HAP-1 (cell line): ENCODE results near the gene HOXB6.

Source experiments
- DNase-seq, 2 experiments: peaks; one replicate each; pipeline ENCODE4 v3.0.0-alpha.2; 2016 to 2020; ENCODE audit warnings: low spot score in 2 of 2
- H3K27me3 ChIP-seq: fragments of 250-450 bp; sonication (Bioruptor Pico); 2 replicates; pipeline ENCODE4 v1.5.1; 2020; ENCODE audit warnings: low read depth, mild to moderate bottlenecking, moderate library complexity
- H3K36me3 ChIP-seq: fragments of 250-450 bp; sonication (Bioruptor Pico); replicated peaks from 2 replicates; pipeline ENCODE4 v1.5.1; 2020; ENCODE audit warnings: mild to moderate bottlenecking
- H3K4me1 ChIP-seq: fragments of 250-450 bp; sonication (Bioruptor Pico); 2 replicates; pipeline ENCODE4 v1.5.1; 2020; ENCODE audit warnings: mild to moderate bottlenecking
- H3K4me3 ChIP-seq: fragments of 250-450 bp; sonication (Bioruptor Pico); 2 replicates; pipeline ENCODE4 v1.5.1; 2020; ENCODE audit warnings: mild to moderate bottlenecking, moderate library complexity
- H3K9me3 ChIP-seq: fragments of 250-450 bp; sonication (Bioruptor Pico); 2 replicates; pipeline ENCODE4 v1.5.1; 2020; ENCODE audit warnings: mild to moderate bottlenecking, moderate library complexity
- in situ Hi-C: fragments of 300-500 bp; cut with MboI; formaldehyde crosslinking; loops from 3 replicates; pipeline ENCODE4 v1.14.3; 2020; ENCODE audit warnings: low sequenced_read_pairs, inconsistent platforms, mixed read lengths

Gene HOXB6

DNA sequence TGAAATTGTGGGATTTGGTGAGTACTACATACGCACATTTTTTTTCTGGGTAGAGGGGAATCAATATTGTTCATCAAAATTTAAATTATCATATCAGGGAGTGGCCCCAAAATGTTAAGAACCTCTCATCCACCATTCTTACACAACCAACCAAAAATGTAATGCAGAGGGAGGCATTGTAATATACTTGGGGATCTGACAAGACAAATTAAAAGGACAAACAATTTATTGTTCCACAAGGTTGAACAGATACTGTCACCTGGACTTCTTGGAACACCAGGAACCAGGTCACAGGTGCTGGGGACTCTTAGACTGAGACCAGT is 36.0 kb upstream of the HOXB6 start:
- in situ Hi-C loops = no loop called here
- Histone ChIP-seq H3K4me1 (peaks cover 3% of the 10 kb centered on the region; the same call in 1 of the 2 replicates), H3K27me3 (peaks cover 47% of the 10 kb centered on the region), H3K4me3 (no peak overlapping the region), H3K9me3 (no peaks in the 10 kb centered on the region), H3K36me3 (no peaks in the 10 kb centered on the region)
- no peak for DNase-seq

DNA sequence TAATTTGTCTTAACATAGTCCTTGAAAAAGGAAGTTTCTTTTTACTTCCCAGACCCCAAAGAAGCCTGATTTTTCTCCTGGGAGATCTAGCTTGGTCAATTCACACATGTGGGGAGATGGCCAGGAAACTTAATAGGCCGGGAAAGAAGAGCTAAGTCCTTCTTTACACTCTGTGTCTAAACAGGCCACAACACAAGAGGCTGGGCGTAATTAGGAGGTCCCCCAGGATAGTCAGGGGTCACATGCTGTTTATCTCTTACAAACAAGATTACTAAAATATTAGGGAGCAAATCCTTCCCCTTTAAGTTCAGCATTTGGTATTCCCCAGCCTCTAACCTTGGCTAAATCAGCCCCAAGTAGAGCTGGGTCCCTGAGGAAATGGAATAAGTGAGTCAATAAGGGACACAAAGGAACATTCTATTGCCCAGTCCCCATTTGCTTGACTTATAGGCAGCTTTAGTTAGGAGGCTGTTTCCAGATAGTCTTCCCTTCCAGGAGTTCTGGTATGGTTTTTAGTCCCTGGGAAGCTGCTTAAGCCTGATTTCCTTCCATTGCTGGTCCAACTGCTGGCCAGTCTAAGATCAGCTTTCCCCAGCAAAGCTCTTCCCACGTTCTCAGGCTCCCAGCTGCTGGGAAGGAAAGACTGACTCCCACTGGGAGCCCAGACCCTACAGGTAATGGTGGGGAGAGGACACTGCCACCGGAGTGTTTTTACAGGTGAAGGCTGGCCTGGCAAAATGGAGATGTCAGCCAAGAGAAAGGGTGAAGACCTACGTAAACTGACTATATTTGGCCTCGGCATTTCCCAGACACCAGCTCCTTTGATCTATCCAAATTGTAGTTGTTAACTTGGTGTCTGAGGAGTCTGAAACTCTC is 35.4 kb upstream of the HOXB6 start:
- Histone ChIP-seq H3K9me3 (no peaks in the 10 kb centered on the region), H3K4me1 (peaks cover 3% of the 10 kb centered on the region; the same call in 1 of the 2 replicates), H3K36me3 (no peaks in the 10 kb centered on the region), H3K27me3 (peaks cover 47% of the 10 kb centered on the region), H3K4me3 (no peak overlapping the region)
- in situ Hi-C loops = no loop called here
- no peak for DNase-seq

DNA sequence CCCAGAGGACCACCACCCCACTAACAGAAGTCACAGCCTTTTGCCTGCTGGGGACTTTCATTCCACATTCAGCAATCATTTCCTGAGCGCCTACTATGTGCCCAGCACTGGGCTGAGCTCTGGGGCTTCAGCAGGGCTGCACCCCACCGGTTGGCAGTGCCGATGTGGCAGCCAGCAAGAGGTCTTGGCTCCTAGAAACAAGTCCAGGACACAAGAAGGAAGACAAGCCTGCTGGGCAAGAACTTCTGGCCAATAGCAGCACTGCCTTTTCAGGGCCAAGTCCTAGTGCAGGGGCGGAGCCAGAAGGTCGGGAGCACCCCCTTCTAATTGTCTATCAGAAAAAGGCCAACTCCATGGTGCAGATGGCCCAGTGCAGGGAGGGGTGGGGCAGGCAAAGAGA is 34.4 kb upstream of the HOXB6 start:
- in situ Hi-C loops = no loop called here
- Histone ChIP-seq H3K4me1 (peaks cover 3% of the 10 kb centered on the region; the same call in 1 of the 2 replicates), H3K4me3 (no peak overlapping the region), H3K9me3 (no peaks in the 10 kb centered on the region; the same call in 1 of the 2 replicates), H3K27me3 (peaks cover 47% of the 10 kb centered on the region), H3K36me3 (no peaks in the 10 kb centered on the region)
- no peak for DNase-seq

DNA sequence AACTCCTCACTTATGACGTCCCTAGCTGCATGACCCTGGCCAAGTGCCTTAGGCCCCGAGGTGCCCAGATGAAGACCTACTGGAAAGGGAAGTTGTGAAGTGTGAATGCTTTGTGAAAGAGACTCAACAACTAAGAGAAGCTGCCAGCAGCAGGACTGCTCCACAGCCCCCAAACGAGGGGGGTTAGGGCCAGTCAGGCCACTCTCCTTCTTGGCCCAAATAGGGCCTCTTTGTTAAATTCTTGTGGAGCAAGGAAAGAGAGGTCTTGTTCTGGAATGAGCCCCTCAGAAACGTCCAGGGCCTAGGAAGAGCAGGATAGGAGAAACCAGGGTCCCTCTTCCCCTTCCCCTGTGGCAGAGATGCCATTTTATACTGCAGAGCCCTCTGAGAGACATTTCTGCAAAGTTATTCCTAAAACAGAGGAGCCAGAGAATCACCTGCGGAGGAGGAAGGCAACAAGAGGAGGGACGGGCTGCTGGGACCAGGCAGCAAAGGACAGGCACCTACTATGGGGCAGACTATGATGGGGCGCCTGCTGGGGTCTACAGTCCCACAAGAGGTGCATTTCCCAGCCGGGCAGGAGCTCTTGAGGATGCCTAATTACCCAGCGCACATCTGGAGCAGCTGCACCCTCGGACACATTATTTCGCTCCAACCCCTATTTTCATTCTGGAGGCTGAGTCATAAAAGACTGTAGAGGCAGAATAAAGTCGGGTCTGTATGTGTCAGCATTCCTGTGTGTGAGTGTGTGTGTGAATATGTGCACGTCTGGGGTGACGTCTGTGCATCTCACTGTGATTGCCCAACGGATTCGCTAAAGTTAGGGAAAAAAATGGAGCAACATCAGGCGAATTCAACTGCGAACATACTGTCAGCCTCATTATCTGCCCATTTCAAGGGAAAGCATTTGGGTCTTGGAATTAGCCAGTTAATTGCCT is 32.8 kb upstream of the HOXB6 start:
- peaks cover 3% of the 10 kb centered on the region for H3K4me1 ChIP-seq
- H3K9me3 ChIP-seq = no peaks in the 10 kb centered on the region; the same call in 1 of the 2 replicates
- no peak for DNase-seq
- no peak overlapping the region for H3K4me3 ChIP-seq
- in situ Hi-C loops = no loop called here
- peaks cover 39% of the 10 kb centered on the region for H3K27me3 ChIP-seq
- no peaks in the 10 kb centered on the region for H3K36me3 ChIP-seq

DNA sequence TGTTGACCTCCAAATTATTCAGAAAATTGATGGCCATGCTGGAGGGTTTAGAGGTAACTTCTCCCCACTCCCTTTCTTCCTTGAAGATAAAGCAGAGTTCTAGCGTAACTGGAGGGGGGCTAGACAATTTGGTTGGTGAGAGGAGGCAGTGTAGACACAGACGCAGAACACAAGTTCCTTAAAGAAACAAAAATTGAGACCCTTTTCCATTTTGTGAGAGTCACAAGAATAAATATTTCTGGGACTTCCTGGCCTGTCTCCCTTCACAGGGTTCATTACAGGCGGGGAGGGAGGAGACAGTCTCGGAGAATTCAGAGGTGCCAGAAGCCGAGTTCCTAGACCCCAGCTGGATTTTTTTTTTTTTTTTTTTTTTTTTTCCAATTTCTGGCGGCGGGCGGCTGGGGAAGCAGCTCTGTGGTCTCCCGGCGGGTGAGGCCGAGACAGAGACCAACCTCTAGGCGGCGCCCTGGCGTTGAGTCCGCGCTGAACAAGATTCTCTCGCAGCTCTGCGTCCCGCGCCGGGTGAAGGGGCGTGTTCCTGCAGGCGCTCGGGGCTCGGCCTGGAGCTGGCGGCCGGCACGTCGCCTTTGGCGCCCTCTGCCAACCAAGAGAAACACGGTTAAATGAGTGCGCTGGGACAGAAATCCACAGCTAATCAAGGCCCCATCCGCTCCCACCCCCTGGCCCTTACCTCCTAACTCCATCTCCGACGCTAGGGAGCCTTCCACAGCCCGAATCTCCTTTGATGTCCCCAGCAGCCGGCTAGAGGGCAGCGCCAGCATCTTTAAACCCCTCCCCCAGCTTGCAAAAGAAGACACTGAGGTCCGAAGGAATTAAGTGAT is 31.6 kb upstream of the HOXB6 start:
- Histone ChIP-seq H3K4me1 (peaks cover 3% of the 10 kb centered on the region), H3K27me3 (peaks cover 29% of the 10 kb centered on the region), H3K4me3 (no peak overlapping the region), H3K9me3 (no peaks in the 10 kb centered on the region; the same call in 1 of the 2 replicates), H3K36me3 (no peaks in the 10 kb centered on the region)
- DNase-seq = peak; percentile 88 to 96
- in situ Hi-C loops = no loop called here

DNA sequence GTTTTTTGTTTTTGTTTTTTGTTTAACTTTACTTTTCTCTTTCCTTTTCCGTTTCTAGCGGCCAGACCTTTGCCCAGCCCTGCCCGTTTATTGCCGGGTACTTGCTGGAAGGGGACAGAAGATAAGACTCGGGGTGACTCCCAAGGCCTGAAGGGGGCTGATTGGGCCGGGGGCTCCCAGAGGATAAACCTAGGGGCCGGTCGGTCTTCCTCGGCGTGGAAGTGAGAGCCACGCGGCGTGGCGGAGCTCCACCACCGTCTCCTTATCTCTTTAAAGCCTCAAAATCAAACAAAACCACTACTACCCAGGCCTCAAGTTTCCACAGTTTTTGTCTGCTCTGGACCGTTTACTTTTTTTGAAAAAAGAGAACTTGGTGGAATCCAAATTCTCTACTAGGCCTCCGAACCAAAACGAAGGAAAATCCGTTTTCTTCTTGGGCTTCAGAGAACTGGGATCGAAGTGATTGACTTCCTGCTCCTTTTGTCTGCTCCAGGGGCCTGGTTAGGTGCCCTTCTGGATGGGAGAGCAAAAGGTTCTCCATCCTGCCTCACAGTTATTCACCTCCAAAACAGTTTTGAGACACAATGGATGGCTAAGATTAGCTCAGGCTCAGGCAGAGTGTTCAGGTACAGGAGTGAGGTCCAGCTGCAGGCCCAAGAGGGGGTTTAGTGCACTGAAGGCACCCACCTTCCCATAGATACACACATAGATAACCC is 29.9 kb upstream of the HOXB6 start:
- peaks cover 22% of the 10 kb centered on the region; the same call in 1 of the 2 replicates for H3K27me3 ChIP-seq

DNA sequence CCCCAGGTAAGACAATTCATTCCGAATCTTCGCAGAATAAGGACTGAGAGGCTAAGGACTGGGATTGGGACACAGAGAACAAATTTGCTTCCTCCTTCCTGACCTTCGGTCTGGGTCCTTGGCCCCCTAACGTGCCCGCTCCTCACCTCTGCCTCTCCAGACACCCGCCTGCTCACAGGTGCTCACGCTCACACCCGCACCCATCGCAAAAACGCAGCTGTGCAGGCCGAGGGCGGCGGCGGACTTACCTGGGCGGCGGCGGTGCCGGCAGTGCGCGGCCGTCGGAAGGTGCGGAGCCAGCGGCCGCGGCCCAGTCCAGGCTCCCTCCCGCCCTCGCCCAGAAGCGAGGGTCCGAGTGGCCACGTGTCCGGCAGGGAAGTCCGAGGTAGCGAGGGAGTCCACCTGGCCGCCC is 28.5 kb upstream of the HOXB6 start:
- H3K36me3 ChIP-seq = no peaks in the 10 kb centered on the region
- DNase-seq = no peak
- in situ Hi-C loops = no loop called here
- H3K27me3 ChIP-seq = peaks cover 24% of the 10 kb centered on the region
- no peak overlapping the region for H3K4me3 ChIP-seq
- no peaks in the 10 kb centered on the region; the same call in 1 of the 2 replicates for H3K9me3 ChIP-seq
- peaks cover 3% of the 10 kb centered on the region for H3K4me1 ChIP-seq

More for the DNA sequence above, 29.9 kb upstream of the HOXB6 start:
- in situ Hi-C loops = no loop called here
- no peak overlapping the region for H3K4me3 ChIP-seq
- DNase-seq = no peak
- H3K36me3 ChIP-seq = no peaks in the 10 kb centered on the region
- H3K9me3 ChIP-seq = no peaks in the 10 kb centered on the region; the same call in 1 of the 2 replicates
- H3K4me1 ChIP-seq = peaks cover 3% of the 10 kb centered on the region

DNA sequence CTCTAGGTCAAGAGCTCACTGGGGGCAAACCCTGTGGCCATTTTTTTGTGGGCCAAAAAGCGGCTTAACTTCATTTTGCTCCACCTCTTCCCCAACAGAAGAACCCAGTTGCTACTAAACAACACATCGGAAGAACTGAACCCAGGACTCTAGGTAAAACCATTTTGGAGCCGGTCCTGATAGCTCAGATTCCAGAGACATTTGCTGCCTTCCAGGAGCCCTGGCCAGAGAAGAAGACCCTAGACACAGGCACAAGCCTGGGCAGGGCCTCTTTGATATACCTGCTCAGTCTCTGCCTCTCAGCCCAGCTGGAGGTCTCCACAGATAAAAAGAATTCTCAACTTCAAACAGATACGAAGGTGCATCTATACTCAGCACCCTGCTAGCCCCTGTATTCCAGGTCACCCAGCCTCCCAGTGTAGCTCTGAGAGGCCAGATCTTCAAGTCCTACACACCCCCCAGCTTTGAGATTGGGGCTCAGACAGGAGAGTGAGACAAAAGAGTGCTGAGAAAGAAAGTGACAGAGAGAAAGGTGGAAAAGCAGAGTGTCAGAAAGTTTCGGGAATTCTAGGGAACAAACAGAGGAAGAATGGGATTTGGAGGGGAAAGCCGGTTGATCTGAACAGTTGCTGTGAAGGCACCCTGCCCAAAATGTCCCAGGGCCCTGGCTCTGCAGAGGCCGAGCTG is 27.9 kb upstream of the HOXB6 start:
- H3K9me3 ChIP-seq = no peaks in the 10 kb centered on the region; the same call in 1 of the 2 replicates
- H3K36me3 ChIP-seq = no peaks in the 10 kb centered on the region
- peaks cover 26% of the 10 kb centered on the region for H3K27me3 ChIP-seq
- in situ Hi-C loops = no loop called here
- no peak overlapping the region for H3K4me3 ChIP-seq
- DNase-seq = no peak
- H3K4me1 ChIP-seq = peaks cover 3% of the 10 kb centered on the region

DNA sequence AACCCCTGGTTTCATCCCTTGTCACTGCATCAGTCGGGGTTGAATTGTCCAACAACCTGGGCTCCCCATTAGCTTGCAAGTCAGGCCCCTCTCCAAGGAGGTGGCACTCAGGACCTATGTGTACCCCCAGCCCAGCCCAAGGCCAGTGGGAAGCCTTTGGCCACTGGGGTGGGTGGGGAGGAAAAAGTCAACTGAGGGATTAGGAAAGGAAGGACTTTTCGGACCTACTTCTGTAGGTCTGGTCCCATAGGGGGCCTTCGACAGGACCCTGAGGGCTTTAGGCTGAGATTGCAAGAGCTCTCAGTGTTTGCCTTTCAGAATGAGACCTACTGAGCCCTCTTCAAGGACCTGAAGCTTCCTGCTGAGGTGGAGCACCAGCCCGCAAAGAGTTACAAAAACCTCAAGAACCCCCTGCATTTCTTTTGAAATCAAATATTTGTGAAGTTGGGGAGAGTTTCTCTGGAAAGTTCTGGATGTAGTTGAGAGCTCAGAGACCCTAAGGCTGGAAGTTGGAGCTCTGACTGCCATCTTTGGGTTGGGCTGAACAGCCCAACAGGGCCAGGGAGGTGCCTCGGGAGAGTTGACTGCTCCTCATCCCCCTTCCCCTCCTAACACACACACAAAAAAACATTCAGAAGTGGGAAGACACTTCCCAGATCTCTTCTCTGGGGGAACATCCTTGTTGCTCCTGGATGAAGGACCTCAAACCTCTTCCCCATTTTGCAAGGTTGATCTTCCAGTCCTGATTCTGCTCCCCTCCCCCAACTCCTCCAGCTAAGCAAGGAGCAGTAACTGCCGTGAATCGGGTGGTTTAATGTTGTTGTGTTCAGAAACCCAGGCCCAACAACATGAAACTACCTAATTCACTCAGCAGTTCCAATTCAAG is 27.1 kb upstream of the HOXB6 start:
- H3K4me1 ChIP-seq = peaks cover 3% of the 10 kb centered on the region
- DNase-seq = no peak
- H3K27me3 ChIP-seq = peaks cover 34% of the 10 kb centered on the region
- no peaks in the 10 kb centered on the region for H3K36me3 ChIP-seq
- H3K4me3 ChIP-seq = no peak overlapping the region
- in situ Hi-C loops = no loop called here
- H3K9me3 ChIP-seq = no peaks in the 10 kb centered on the region; the same call in 1 of the 2 replicates

DNA sequence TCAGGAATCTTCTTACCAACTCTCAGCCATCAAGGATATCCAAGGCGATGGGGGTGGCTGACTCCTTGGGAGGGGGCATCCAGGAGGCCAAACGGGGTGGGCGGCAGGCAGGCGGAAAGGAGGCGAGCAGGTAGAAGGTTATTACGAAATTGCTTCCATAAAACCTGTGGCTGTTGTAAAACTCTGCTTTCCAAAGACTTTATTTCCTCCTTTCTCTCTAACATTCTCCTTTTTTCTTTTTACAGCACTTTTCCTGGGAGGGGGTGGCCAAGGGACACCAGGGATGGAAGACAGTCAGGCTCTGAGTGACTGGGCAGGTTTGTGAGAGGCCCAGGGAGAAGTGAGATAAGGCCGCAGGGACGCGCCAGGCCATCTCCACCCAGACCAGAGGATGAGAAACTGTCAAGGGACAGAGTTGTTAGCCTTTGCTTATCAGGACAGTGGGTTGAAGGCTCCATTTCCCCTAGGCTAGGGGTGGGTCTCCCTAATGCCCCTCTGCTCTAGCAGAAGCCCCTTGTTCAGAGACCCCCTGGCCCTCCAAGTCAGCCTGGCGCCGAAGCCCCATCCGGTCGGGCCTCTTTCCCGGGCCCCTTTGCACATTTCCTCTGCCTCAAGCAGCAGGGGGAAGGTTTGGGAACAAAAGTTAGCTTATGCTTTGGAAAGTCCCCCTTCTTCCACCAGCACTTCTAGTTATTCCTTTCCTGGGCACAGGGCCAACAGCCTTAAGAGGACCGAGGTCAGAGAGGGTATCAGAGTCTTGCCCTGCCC is 26.3 kb upstream of the HOXB6 start:
- no peaks in the 10 kb centered on the region for H3K36me3 ChIP-seq
- H3K4me3 ChIP-seq = no peak overlapping the region
- in situ Hi-C loops = no loop called here
- H3K27me3 ChIP-seq = peaks cover 39% of the 10 kb centered on the region
- no peaks in the 10 kb centered on the region; the same call in 1 of the 2 replicates for H3K4me1 ChIP-seq
- no peaks in the 10 kb centered on the region; the same call in 1 of the 2 replicates for H3K9me3 ChIP-seq
- DNase-seq = peak in 1 of 2 experiments; percentile 4
